A673 (cell line): ENCODE data around the gene CRYBG2. TPM values are rescaled to one million over a fixed set of nuclear protein-coding genes. Genes with fewer than 3 reads are reported as not detected.
"Not testable (repeated sequence)": the region's sequence is repeated elsewhere in the genome, so short reads cannot be mapped to it uniquely, and the experiment has no call there.

Source experiments
- BruUV-seq: library from RNA; stranded (reverse); fragments of 400-500 nt; replicated peaks from 2 replicates; lab custom pipeline; 2021; lab: Mats Ljungman, UMichigan
- CTCF ChIA-PET: fragments of 300-600 bp; sonication (Branson Sonifier 250); formaldehyde crosslinking; loops from one replicate; lab custom pipeline; 2022; ENCODE audit warnings: antibody characterized with exemption; lab: Charles Lee
- POLR2A ChIA-PET: fragments of 300-600 bp; sonication (Branson Sonifier 250); formaldehyde crosslinking; loops from one replicate; lab custom pipeline; 2022; ENCODE audit warnings: antibody characterized with exemption; ENCODE audit not compliant: low non-redundant PET; lab: Charles Lee
- DNase-seq: peaks from one replicate; pipeline ENCODE4 v3.0.0-alpha.2; 2015; ENCODE audit warnings: low spot score
- H3K27ac ChIP-seq: fragments of 200-600 bp; sonication (generic); 2 replicates; pipeline ENCODE4 v1.5.1; 2016; ENCODE audit warnings: mixed run types, low read depth, mild to moderate bottlenecking, mixed read lengths, antibody characterized with exemption, low read length; ENCODE audit not compliant: poor library complexity, severe bottlenecking
- H3K27me3 ChIP-seq: fragments of 200-600 bp; sonication (generic); replicated peaks from 2 replicates; pipeline ENCODE4 v1.6.1; 2017; ENCODE audit warnings: mixed run types, low read depth, mild to moderate bottlenecking, mixed read lengths, antibody characterized with exemption, low read length; ENCODE audit not compliant: insufficient read depth, poor library complexity
- H3K36me3 ChIP-seq: fragments of 200-600 bp; sonication (generic); 2 replicates; pipeline ENCODE4 v1.6.1; 2016; ENCODE audit warnings: mixed run types, mild to moderate bottlenecking, mixed read lengths, antibody characterized with exemption, low read length; ENCODE audit not compliant: insufficient read depth, poor library complexity, severe bottlenecking
- H3K4me1 ChIP-seq: fragments of 200-600 bp; sonication (generic); 2 replicates; pipeline ENCODE4 v1.6.1; 2017; ENCODE audit warnings: mixed run types, mild to moderate bottlenecking, mixed read lengths, antibody characterized with exemption, low read length; ENCODE audit not compliant: insufficient read depth, poor library complexity, severe bottlenecking
- H3K4me3 ChIP-seq: fragments of 200-600 bp; sonication (generic); 2 replicates; pipeline ENCODE4 v1.5.1; 2016; ENCODE audit warnings: low read depth, mixed run types, mild to moderate bottlenecking, mixed read lengths, low read length; ENCODE audit not compliant: poor library complexity, severe bottlenecking
- H3K9me3 ChIP-seq: fragments of 200-600 bp; sonication (generic); 2 replicates; pipeline ENCODE4 v1.6.1; 2016; ENCODE audit warnings: mixed run types, low read depth, mild to moderate bottlenecking, mixed read lengths, antibody characterized with exemption, low read length; ENCODE audit not compliant: poor library complexity, severe bottlenecking
- EZH2 ChIP-seq: fragments of 200-600 bp; sonication (generic); IDR thresholded peaks from 2 replicates; pipeline ENCODE4 v1.6.1; 2017; ENCODE audit warnings: borderline replicate concordance, low read depth, mild to moderate bottlenecking, mixed read lengths, antibody characterized with exemption, low read length; ENCODE audit not compliant: poor library complexity, severe bottlenecking
- intact Hi-C: fragments of 100-400 bp; cut with micrococcal nuclease; formaldehyde crosslinking; loops from one replicate; pipeline ENCODE4 v1.10.0; 2022; ENCODE audit not compliant: unreplicated experiment
- total RNA-seq: library from RNA; stranded (reverse); gene quantifications from 2 replicates; pipeline ENCODE4 v1.2.3, GENCODE V29; 2021
- TF ChIP-seq, protein P1 (sequence below): fragments of 300-800, 200-600 bp; sonication (generic); conservative IDR thresholded peaks from 2 replicates; pipeline ENCODE4 v1.5.1; 2017; ENCODE audit warnings: low read depth, mild to moderate bottlenecking, antibody characterized with exemption, low read length, moderate library complexity, mixed read lengths

CRYBG2 gene
- total RNA-seq, 1 experiment from 2014 or later = not detected

DNA sequence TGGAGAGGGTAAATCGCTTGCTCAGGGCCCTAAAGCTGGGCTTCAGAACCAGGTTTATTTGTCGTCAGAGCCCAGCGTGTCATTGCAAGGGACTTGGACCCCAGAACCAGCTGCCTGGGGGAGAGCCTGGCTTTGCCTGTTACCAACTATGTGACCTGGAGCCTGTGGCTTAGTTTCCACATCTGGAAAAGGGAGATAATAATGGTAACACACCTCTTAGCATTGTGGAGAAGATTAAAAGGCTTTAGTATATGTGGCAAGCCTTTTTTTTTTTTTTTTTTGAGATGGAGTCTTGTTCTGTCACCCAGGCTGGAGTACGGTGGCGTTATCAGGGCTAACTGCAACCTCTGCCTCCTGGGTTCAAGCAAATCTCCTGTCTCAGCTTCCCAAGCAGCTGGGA, 23.7 kb downstream of the CRYBG2 start:
- Histone ChIP-seq H3K27me3 (no peaks in the 10 kb centered on the region), H3K9me3 (no peaks in the 10 kb centered on the region), H3K4me3 (no peak overlapping the region), H3K4me1 (no peaks in the 10 kb centered on the region), H3K36me3 (no peaks in the 10 kb centered on the region), H3K27ac (no peak overlapping the region)
- TF ChIP-seq, protein P1, sequence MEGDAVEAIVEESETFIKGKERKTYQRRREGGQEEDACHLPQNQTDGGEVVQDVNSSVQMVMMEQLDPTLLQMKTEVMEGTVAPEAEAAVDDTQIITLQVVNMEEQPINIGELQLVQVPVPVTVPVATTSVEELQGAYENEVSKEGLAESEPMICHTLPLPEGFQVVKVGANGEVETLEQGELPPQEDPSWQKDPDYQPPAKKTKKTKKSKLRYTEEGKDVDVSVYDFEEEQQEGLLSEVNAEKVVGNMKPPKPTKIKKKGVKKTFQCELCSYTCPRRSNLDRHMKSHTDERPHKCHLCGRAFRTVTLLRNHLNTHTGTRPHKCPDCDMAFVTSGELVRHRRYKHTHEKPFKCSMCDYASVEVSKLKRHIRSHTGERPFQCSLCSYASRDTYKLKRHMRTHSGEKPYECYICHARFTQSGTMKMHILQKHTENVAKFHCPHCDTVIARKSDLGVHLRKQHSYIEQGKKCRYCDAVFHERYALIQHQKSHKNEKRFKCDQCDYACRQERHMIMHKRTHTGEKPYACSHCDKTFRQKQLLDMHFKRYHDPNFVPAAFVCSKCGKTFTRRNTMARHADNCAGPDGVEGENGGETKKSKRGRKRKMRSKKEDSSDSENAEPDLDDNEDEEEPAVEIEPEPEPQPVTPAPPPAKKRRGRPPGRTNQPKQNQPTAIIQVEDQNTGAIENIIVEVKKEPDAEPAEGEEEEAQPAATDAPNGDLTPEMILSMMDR = no peak
- TF ChIP-seq EZH2 = no peak
- no peak for DNase-seq
- intact Hi-C loops = no loop called here
- ChIA-PET POLR2A (no interaction called here), CTCF (no interaction called here)
- BruUV-seq = no TSS peak

DNA sequence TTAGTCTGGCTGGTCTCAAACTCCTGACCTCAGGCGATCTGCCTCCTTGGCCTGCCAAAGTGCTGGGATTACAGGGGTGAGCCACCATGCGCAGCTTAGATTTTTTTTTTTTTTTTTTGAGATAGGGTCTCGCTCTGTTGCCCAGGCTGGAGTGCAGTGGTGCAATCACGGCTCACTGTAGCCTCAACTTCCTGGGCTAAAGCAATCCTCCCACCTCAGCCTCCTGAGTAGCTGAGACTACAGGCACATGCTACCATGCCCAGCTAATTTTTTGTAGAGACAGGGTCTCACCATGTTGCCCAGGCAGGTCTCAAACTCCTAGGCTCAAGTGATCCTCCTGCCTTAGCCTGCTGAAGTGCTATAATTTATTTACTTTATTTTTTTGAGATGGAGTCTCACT, 24.6 kb downstream of the CRYBG2 start:
- H3K27ac ChIP-seq, DNase-seq, H3K4me3 ChIP-seq, BruUV-seq, H3K9me3 ChIP-seq, H3K36me3 ChIP-seq, H3K27me3 ChIP-seq, H3K4me1 ChIP-seq, CTCF ChIA-PET, intact Hi-C loops: not testable (repeated sequence)
- POLR2A ChIA-PET = interaction anchor here (0.8 to 0.9 kb wide), 2 partner anchors 13 to 83 kb away, joined by 3 to 12 read pairs; no protein-coding TSS in a partner anchor

DNA sequence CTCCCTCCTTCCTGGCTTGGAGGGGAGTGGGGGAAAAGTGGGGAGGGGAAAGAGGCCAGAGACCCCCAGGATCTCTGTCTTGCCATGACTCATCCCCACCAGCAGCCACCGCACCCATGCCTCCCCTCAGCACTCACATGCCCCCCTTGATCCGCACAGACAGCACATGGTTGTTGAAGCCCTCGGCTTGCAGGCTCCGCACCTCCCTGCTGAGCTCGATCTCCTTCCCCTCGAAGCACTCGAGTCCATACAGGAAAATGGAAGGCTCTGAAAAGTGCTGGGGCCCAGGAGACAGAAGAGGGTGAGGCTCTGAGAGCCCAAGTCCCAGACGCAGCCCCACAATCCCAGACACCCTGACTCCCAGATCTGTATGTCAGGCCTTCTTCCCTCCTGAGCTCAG, 25.3 kb downstream of the CRYBG2 start:
- no peaks in the 10 kb centered on the region for H3K36me3 ChIP-seq
- intact Hi-C loops = no loop called here
- CTCF ChIA-PET = no interaction called here

More for the DNA sequence above, 25.3 kb downstream of the CRYBG2 start:
- Histone ChIP-seq H3K4me1 (no peaks in the 10 kb centered on the region), H3K27me3 (no peaks in the 10 kb centered on the region), H3K9me3 (no peaks in the 10 kb centered on the region), H3K27ac (no peak overlapping the region), H3K4me3 (no peak overlapping the region)
- no peak for DNase-seq
- no peak for TF ChIP-seq EZH2
- TF ChIP-seq, protein P1 = no peak
- no TSS peak for BruUV-seq
- POLR2A ChIA-PET = interaction anchor here (0.8 kb wide), 1 partner anchor 14 kb away, joined by 12 read pairs; no protein-coding TSS in a partner anchor
